GM12878 (cell line): ENCODE measurements around the gene MROH8. TPM values are rescaled to one million over a fixed set of nuclear protein-coding genes. Genes with fewer than 3 reads are reported as not detected.

Experiments used
- HSF1 ChIP-seq: fragments of 150-350 bp; IDR thresholded peaks from 2 replicates; pipeline ENCODE4 v1.6.1; 2014; ENCODE audit warnings: mild to moderate bottlenecking, low read depth, low read length
- MEF2A ChIP-seq: IDR thresholded peaks from 2 replicates; pipeline ENCODE4 v1.6.1; 2011; ENCODE audit warnings: low read depth, mild to moderate bottlenecking, low read length, moderate library complexity; ENCODE audit not compliant: insufficient read depth
- MLLT1 ChIP-seq: fragments of 450-650 bp; IDR thresholded peaks from 2 replicates; pipeline ENCODE4 v1.6.1; 2016; ENCODE audit warnings: mild to moderate bottlenecking
- RAD51 ChIP-seq: fragments of 450-650 bp; IDR thresholded peaks from 2 replicates; pipeline ENCODE4 v1.6.1; 2016; ENCODE audit warnings: moderate library complexity, mild to moderate bottlenecking, inconsistent platforms
- ZNF687 ChIP-seq: fragments of 450-650 bp; IDR thresholded peaks from 2 replicates; pipeline ENCODE4 v1.6.1; 2017; ENCODE audit warnings: mild to moderate bottlenecking, moderate library complexity
- polyA plus RNA-seq, 11 experiments: library from polyadenylated mRNA; depleted of rRNA in 4 of 11; unstranded in 6 of 11; stranded (reverse) in 5 of 11; fragments of >200 nt; fragmentation: Nextera tagmentation in 4 of 11; fragmentation: Illumina TruSeq in 1 of 11; extraction: Ambion mirVana in 4 of 11; extraction: Trizol in 1 of 11; gene quantifications; 1 replicate in 1 of 11; 2 replicates in 10 of 11; pipeline versions ENCODE4 v1.2.1 to v1.2.3, GENCODE V29; 2011 to 2016; ENCODE audit warnings: inconsistent platforms in 2 of 11, missing spikeins in 2 of 11, low read depth in 1 of 11
- total RNA-seq, 4 experiments: library from RNA; depleted of rRNA in 3 of 4; stranded (reverse); fragments of >200 nt in 3 of 4; fragmentation: Illumina TruSeq in 1 of 4; extraction: Trizol in 1 of 4; gene quantifications; 2 replicates each; pipeline versions ENCODE4 v1.2.1 to v1.2.3, GENCODE V29; 2013 to 2021

Gene MROH8
- total and polyA plus RNA-seq, 10 of the 15 experiments (the other 5 are each of a cell fraction or from before 2014, with no cell fraction given), result 0.16 to 2.8 (median 1.8) TPM

GRCh38 chr20:37194621-37195417 is 15.5 kb upstream of the MROH8 start (continued):
- no peak for TF ChIP-seq ZNF687
- TF ChIP-seq MEF2A, result no peak
- TF ChIP-seq HSF1, result no peak
- no peak for TF ChIP-seq MLLT1
- TF ChIP-seq RAD51, result no peak
